GM10266 (cell line): ENCODE data around the gene CES2.

Experiments
- DNase-seq: peaks from one replicate; pipeline ENCODE4 v3.0.0; 2012; ENCODE audit errors: extremely low spot score
- TF ChIP-seq, protein P1 (sequence below): IDR thresholded peaks from 2 replicates; pipeline ENCODE4 v1.5.1; 2012; ENCODE audit warnings: mild to moderate bottlenecking, low read depth; ENCODE audit not compliant: control insufficient read depth, insufficient read depth; ENCODE audit errors: missing control alignments

The CES2 gene

GRCh38 chr16:66920924-66921680, 14.2 kb upstream of the CES2 start:
- TF ChIP-seq, protein P1, sequence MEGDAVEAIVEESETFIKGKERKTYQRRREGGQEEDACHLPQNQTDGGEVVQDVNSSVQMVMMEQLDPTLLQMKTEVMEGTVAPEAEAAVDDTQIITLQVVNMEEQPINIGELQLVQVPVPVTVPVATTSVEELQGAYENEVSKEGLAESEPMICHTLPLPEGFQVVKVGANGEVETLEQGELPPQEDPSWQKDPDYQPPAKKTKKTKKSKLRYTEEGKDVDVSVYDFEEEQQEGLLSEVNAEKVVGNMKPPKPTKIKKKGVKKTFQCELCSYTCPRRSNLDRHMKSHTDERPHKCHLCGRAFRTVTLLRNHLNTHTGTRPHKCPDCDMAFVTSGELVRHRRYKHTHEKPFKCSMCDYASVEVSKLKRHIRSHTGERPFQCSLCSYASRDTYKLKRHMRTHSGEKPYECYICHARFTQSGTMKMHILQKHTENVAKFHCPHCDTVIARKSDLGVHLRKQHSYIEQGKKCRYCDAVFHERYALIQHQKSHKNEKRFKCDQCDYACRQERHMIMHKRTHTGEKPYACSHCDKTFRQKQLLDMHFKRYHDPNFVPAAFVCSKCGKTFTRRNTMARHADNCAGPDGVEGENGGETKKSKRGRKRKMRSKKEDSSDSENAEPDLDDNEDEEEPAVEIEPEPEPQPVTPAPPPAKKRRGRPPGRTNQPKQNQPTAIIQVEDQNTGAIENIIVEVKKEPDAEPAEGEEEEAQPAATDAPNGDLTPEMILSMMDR: no peak
- DNase-seq: no peak

- TF ChIP-seq, protein P1: no peak
- no peak for DNase-seq
These were observed 13.4 kb upstream of the CES2 start for GRCh38 chr16:66921729-66922450.

- peak; percentile 37 for DNase-seq
- TF ChIP-seq, protein P1: no peak
These were observed 12.0 kb upstream of the CES2 start for GRCh38 chr16:66923247-66923731.

DNA sequence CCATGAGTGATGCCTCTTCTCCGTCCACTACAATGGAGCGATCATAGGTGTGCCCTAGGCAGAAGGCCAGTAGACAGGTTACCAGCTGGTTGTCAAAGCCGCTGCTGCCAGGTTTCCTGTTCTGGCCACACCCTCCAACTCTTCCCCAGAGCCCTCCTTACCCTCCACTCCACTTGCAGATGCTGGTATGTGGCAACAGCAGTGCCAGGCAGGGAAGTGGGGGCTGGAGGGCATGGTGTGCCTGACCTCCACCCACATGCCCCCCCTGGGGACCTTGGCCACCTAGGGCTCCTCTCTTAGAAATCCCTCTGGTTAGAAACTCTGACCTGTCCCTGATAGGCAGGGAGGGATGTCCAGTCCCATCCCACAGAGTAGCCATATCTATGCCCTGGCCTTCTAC, 11.4 kb upstream of the CES2 start:
- TF ChIP-seq, protein P1: no peak
- no peak for DNase-seq

- peak; percentile 84 for DNase-seq
- TF ChIP-seq, protein P1: peak; percentile 74
These were observed 10.6 kb upstream of the CES2 start for GRCh38 chr16:66924527-66925321.

- peak; percentile 51 for DNase-seq
- TF ChIP-seq, protein P1: no peak
These were observed 9.9 kb upstream of the CES2 start, which contains the start of gene RRAD for GRCh38 chr16:66925322-66925840. Gene RRAD, minus strand, starts transcription at chr16:66925535. Its CDS starts 356 bp downstream, at chr16:66925179.
